NCI-H1417 (cell line): ENCODE measurements around the gene ARHGDIB.
A peak's percentile ranks its signal among the peaks of the same experiment; 100 is the strongest.

Experiments used
- DNase-seq, 3 experiments: peaks; one replicate each; lab custom pipeline; 2025; lab: John Stamatoyannopoulos, UW

Gene ARHGDIB

DNA sequence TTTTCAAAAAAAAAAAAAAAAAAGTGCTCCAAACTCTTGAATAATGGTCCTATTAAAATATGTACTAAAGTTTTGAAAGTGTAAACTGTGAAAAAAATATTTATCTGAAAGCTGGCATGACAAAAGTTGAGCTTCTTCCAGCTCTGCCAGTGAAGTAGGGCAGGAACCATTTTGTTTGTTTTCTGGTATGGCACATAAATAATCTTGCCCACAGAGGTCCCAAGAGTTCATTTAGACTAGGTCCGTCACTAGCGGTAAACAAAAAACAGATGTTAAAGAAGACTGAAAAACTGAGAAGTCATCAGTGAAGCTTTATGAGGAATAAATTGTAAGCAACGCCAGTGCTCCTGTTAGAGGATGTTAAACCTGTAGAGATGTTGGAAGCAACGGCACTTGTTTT is 30.0 kb downstream of the ARHGDIB start:
- DNase-seq, result no peak

- DNase-seq, result no peak
Observed at GRCh38 chr12:14930299-14930698, 31.1 kb downstream of the ARHGDIB start.

DNA sequence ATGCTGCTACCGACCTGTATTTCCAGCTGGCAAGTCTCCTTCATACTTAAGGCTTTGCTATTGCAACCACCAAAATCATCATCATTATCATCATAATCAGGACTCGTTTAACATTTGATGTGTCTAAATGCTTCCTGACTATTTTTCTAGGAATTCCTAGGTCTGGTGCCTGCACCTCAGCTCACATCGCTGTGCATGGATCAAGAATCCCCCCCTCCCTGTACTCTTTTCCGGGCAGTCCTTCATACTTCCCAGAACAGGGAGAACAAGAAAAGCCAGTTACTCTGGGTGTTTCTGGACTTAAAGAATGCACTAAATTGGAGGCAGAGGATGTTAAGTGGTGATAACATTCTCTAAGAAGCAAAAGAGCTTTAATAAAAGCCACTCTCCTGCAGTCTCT is 32.5 kb downstream of the ARHGDIB start:
- DNase-seq, result peak in 2 of 3 experiments; percentile 34 to 76

DNA sequence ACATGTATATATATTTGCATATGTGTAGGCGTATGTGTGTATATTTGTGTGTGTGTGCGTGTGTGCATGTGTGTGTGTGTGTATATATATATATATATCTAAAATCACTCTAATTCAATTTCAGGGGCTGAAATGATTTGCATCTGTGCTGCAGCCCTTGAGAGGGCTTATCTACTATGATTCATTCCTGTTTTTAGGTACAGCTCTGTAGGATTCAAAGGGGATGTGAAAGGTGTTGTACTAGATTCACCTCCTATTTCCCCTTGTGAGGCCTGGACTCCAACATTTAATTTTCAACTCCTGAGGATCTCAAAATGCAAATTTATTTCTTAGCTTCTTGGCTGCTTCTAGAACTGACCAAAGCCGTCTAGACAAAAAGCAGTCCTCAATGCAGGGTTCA is 34.1 kb downstream of the ARHGDIB start:
- no peak for DNase-seq

- DNase-seq, result no peak
Observed at GRCh38 chr12:14924541-14924940, 36.9 kb downstream of the ARHGDIB start.

DNA sequence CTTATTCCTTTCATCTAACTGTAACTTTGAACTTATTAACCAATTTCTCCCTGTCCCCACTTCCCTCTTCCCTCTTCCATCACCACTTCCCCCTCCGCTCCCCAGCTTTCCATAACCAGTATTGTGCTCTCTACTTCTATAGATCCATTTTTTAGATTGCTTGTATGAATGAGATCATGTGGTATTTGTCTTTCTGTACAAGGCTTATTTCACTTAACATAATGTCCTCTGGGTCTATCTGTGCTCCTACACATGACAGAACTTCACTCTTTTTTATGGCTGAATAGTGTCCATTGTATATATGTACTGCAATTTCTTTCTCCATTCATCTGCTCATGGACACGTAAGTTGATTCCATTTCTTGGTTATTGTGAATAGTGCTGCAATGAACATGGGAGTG is 37.5 kb downstream of the ARHGDIB start:
- DNase-seq, result no peak

DNA sequence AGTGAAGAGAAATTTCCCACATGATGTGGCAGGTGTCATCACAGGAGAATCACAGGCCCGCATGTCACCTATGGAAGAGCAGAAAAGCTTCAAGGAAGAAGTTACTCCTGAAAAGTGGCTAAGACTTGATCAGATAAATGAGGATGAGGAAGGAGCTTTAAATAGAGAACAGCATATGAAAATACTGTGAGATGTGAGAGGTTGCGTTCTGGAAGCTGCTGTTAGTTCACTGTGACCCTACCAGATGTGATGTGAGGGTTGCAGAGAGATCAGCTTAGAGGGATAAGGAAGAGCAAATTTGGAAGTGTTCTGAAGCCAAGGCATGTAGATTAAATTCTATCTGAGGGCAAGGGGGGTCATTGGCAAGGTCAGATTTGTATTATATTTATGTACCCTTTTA is 40.2 kb downstream of the ARHGDIB start:
- no peak for DNase-seq

GRCh38 chr12:14920475-14921126 is 40.8 kb downstream of the ARHGDIB start:
- DNase-seq, result no peak

DNA sequence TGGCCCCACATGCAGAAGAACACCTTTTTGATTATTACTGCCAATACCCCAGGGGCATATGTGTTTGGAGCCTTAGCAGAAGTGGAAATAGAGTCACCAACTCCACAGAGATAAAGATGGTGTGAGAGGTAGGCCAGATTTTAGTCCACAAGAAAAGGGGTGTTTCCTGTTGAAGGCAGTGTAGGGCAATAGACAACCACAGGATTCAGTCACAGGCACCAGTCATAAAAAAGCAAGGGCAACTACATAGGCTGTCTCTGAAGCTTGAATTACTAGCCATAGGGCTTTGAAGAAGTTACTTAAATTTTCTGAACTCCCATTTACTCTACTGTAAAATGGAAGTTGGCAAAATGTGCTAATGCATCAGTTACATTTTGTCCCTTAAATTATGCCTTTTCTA is 41.9 kb downstream of the ARHGDIB start:
- DNase-seq, result no peak

DNA sequence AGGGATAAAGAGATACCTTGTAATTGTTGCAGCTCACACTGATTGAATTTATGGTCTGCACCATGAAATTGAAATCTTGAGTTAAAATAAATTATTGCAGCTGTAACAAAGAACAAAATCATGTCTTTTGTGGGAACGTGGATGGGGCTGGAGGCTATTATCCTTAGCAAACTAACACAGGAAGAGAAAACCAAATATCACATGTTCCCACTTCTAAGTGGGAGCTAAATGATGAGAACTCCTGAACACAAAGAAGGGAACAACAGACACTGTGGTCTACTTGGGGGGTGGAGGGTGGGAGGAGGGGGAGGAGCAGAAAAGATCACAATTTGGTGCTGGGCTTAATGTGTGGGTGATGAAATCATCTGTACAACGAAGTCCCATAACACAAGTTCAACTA is 45.7 kb downstream of the ARHGDIB start:
- DNase-seq, result peak in 1 of 3 experiments; percentile 27

- peak in 1 of 3 experiments; percentile 65 for DNase-seq
Observed at GRCh38 chr12:14913381-14913781, 48.0 kb downstream of the ARHGDIB start.

DNA sequence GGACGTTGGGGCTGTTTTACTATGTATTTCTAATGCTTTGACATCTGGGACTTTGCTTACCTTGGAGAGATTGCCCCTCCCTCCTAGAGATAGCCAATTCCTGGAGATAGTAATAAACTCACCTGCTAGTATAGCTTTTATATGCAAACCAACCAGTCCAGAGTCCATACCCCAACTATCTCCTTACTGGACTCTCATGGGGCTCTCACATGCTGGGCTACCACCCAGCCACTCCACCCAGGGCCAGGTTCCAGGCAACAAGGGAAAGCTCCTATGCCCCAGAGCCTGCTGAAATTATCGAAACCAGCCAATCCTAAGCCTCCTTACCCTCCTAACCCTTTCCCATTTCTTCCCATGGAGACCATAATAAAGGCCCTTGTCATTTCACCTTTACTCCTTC is 50.3 kb downstream of the ARHGDIB start:
- DNase-seq, result no peak

DNA sequence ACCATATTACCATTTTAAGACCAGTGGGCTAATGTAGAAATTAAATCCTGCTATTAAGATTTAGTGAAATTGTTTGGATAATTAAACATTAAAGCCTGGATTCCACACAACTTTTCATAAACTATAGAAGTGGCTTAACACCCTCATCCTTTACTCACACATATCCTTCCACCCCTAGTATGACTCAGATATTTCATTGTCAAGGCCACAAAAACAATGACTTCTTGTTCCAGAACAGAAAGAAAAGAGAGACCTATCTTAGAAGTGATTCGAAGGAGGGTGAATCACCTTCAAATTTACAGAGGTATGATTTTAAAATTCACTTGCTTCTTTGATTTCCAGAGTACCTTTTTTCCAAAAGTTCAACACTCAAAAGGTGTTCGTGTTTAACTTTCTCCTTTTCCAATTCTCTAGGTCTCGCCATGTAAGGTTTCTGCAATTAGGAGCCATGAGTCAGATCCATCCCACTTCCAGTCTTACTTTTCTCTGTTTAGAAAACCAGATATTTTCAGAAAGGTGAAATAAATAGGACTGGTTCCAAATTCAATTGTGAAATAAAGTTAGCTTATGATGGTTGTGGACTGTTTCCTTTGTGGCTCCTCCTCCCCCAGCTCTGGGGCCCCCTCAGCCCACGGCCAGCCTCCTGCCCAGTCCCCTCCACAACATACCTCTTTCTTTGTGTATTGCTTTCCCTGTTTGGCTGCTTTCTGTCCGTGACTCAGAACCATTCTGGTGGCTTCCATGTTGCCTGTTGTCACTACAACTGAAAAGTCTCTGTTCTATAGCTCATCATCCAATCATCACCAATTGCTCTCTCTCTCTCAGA is 51.1 kb downstream of the ARHGDIB start:
- no peak for DNase-seq

DNA sequence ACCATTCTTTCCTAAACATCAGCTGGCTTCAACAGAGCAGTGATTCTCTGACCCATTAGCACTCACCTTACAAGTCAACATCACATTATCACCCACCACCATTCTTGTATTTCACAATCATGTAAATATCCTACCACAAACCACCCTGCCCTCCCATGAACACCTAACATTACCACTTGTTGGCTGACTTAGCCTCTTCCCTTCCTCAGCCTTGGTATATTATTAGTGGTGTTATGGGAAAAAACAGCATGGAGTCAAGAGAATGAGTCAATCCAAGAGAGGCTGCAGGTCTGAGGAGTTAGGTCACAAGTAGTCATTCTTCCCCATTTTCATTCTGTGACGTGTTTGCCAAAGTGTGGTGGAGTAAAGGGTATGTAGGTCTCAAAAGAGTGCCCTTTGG is 53.4 kb downstream of the ARHGDIB start:
- DNase-seq, result no peak

- no peak for DNase-seq
Observed at GRCh38 chr12:14906114-14906513, 55.3 kb downstream of the ARHGDIB start.

DNA sequence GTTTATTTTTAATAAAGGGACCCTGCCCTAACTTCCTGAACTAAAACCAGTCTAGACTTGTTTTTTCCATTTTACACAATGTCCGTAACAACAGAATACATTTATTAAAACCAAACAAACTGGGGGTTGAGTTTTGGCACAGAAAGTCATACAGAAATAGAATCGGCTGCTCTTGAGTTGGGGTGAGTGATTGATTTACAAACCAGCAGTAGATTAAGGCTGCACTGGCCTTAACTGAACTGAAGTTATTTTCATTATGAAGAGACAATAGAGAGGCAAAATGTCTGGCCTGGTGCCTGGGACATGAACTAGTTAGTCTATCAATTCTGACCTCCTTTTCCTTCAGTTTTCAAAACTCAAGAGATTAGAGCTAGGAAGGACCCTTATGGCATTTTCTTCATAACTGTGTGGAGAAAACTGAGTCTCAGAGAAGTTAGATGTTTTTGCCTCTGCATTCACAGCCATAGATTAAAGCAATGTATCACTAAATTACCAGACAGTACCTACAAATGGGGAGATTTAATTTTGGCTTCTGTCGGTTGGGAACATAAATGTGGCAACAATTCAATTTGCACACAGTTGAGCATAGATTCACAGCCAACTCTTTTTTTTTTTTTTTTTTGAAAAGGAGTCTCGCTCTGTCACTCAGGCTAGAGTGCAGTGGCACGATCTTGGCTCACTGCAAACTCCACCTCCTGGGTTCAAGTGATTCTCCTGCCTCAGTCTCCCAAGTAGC is 56.0 kb downstream of the ARHGDIB start:
- no peak for DNase-seq

GRCh38 chr12:14904854-14905253 is 56.5 kb downstream of the ARHGDIB start:
- DNase-seq, result no peak

- DNase-seq, result no peak
Observed at GRCh38 chr12:14903386-14904098, 57.9 kb downstream of the ARHGDIB start.

GRCh38 chr12:14902465-14902864 is 58.9 kb downstream of the ARHGDIB start:
- DNase-seq, result no peak

- DNase-seq, result no peak
Observed at GRCh38 chr12:14901228-14901562, 60.2 kb downstream of the ARHGDIB start.

- no peak for DNase-seq
Observed at GRCh38 chr12:14900521-14901227, 60.7 kb downstream of the ARHGDIB start.
